ENCODE results near the gene ETV6.

DNA sequence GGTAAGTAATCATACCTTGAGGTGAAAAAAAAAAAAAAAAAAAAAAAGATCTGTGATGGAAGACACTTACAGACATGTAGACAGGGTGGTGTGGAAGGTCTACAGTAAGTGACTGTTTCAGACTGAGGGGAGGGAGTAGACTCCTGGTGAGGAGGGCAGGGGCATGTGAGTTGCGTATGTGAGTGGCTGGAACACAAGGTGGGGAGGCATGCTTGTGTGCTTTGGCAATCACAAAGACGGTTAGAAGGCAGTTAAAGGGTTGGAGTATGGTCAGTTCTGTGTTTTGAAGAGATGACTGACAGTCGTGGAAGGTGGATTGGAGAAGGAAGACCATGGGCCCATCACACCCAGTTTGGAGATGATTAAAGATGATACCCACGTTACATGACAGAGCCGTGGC lies 65.2 kb downstream of the ETV6 start:
- TF ChIP-seq, protein P1, sequence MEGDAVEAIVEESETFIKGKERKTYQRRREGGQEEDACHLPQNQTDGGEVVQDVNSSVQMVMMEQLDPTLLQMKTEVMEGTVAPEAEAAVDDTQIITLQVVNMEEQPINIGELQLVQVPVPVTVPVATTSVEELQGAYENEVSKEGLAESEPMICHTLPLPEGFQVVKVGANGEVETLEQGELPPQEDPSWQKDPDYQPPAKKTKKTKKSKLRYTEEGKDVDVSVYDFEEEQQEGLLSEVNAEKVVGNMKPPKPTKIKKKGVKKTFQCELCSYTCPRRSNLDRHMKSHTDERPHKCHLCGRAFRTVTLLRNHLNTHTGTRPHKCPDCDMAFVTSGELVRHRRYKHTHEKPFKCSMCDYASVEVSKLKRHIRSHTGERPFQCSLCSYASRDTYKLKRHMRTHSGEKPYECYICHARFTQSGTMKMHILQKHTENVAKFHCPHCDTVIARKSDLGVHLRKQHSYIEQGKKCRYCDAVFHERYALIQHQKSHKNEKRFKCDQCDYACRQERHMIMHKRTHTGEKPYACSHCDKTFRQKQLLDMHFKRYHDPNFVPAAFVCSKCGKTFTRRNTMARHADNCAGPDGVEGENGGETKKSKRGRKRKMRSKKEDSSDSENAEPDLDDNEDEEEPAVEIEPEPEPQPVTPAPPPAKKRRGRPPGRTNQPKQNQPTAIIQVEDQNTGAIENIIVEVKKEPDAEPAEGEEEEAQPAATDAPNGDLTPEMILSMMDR (IDR thresholded peaks at IDR 0.05): no peak
- no peak for TF ChIP-seq POLR2A (IDR thresholded peaks at IDR 0.05)

Measured in lower leg skin (tissue), 3 donors.